Erythroblast (primary cell): ENCODE measurements around the gene DNAJC1.

Source experiments
- DNase-seq, 2 experiments: peaks; one replicate each; lab custom pipeline; 2025; lab: John Stamatoyannopoulos, UW
- GATA1 ChIP-seq: IDR thresholded peaks from 2 replicates; pipeline ENCODE4 v1.6.1; 2011; ENCODE audit warnings: low read depth, mild to moderate bottlenecking, control low read depth, low read length, moderate library complexity
- POLR2A ChIP-seq: IDR thresholded peaks from 2 replicates; pipeline ENCODE4 v1.6.1; 2011; ENCODE audit warnings: mild to moderate bottlenecking, low read length

Gene DNAJC1

DNA sequence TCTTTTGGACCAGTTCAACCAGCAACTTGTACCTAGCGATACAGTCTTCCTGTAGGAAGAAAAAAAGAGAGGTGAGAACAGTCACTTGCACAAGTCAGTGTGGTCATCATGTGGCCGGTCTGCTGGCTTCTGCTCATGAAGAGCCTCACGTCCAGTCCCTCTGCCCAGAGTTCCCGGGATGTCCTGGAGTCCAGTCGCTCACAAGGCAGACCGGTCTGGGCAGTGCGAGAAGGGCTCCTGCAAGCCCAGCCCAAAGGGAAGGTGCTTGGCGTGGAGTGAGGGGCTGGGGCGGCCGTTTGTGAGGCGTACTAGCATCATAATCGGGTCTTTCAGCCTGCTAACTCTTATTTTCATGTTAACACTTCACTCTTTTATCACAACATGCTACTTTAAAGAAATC is 246.8 kb downstream of the DNAJC1 start:
- no peak for DNase-seq
- TF ChIP-seq POLR2A: no peak
- no peak for TF ChIP-seq GATA1

DNA sequence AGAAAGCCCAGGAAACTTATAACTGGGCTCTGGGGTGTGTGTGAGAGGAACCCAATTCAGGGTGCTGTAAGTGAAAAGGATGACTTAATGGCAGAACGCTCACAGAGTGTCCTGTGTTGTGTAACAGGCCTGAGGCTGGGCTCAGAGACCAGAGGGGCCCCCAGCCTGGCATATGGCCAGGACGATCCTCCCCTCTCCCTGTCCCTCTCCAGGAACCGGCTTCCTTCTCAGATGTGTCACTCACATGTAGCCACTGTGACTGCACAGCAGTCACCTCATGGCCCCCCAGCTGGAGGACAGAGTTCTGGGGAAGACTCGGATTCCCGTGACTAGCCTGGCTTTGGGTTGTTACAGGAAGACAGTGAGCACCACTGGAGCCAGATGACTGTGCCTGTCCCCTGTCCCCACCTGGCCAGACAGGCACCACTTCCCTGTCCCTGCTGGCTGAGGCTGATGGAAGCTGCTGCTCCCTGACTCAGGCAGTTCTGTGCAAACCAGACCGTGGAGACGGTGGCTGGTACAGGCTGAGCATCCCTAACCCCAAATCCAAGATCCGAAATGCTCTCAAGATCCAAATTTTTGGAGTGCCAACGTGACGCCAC is 249.0 kb downstream of the DNAJC1 start:
- TF ChIP-seq GATA1: no peak
- TF ChIP-seq POLR2A: no peak
- no peak for DNase-seq

DNA sequence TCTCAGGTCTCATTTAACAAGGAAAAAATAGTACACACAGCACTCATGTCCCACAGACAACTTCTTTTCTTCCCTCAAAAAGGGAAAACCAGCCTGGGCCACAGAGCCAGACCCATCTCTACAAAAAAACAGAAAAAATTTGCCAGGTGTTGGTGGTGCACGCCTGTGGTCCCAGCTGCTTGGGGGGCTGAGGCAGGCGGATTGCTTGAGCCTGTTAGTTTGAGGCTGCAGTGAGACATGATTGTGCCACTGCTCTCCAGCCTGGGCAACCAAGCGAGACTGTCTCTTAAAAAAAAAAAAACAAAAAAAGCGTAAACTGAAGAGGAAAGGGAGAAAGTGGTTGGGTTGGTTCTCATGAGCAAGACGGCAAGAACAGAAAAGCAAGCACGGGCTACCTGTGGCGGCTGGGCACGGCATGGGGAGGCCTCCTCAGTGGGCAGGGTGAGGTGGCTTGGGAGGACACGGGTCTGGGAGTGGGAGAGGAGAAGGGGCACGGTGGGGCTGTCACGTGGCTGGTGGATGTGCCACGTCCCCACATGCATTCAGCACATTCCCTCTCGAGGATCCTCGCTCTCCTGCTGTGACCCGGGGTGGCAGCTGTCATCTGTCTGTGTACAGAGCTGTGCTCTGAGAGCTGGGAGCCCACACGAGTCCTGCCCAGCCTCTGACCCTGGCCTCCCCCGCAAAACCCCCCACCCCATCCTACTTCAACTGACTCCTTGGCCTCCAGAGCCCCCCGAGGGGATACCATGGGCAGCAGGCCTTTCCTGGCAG is 249.8 kb downstream of the DNAJC1 start:
- DNase-seq: no peak
- TF ChIP-seq POLR2A: no peak
- no peak for TF ChIP-seq GATA1

DNA sequence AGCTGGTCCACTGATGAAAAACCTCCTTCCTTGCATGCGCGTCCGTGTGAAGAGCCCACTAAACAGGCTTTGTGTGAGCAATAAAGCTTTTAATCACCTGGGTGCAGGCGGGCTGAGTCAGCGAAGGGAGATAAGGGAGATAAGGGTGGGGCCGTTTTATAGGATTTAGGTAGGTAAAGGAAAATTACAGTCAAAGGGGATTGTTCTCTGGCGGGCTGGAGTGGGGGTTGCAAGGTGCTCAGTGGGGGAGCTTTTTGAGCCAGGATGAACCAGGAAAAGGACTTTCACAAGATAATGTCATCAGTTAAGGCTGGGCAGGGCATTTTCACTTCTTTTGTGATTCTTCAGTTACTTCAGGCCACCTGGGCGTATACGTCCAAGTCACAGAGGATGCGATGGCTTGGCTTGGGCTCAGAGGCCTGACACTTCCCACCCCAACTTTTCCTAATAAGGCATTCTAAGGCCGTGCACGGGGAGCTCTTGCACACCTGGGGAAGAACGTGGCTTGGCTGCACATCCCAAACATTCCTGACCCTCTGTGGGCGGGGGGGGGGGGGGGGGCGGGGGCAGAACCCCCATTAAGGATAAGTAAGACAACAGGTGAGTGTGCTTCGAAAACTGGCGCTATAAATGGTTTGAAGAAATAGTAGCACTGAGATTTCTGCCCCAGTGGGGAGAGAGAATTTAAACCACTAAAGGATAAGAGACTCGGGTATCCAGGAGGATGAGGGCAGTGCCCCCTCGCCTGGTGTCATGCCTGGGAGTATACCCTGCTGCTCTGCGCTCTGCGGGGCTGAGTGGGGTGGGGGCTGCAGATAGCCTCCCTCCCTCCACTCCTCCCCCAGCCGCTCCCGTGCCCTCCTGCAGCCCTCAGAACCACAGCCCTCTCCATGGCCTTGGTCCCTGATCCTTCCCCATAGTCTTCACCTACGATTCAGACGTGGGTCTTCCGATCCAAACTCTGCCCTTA is 251.9 kb downstream of the DNAJC1 start:
- DNase-seq: peak; percentile 13 to 38
- no peak for TF ChIP-seq POLR2A
- no peak for TF ChIP-seq GATA1

DNA sequence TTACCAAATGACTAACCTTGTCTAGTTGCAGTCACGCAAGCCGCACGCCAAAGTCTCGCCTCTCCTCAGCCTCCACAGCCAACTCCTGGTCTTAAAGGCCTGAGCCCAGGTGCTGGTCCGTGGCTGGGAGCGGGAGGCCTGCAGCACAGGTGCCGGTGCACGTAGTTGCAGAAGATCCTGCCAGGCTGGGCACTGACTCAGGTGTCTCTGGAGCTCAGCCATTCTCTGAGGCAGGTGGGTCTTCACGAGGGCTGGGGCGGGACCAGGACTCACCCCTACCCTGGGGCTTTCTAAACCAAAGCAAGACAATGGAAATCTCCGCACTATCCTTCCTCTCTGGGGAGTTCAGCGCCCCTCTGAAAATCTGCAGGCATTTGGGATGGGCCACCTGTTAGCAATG is 253.1 kb downstream of the DNAJC1 start:
- no peak for DNase-seq
- no peak for TF ChIP-seq POLR2A
- TF ChIP-seq GATA1: no peak

DNA sequence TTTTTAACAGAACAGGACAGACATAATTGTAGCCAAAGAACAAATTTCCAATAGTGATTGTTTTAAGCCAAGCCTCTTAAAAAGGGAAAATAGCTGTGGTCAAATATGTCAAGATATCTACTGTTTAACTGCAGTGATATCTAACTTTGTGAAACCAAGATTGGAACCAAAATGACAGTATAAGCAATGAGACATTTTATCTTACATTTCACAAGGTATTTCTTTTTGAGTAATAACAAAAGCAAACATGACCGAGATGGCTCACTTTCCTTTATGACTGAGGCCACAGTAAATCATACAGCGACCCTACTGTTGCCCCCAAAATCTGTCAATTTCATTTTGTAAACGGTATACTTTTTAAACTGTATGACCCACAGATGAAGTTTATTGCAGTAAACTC is 253.7 kb downstream of the DNAJC1 start:
- TF ChIP-seq POLR2A (no peak), GATA1 (no peak)

DNA sequence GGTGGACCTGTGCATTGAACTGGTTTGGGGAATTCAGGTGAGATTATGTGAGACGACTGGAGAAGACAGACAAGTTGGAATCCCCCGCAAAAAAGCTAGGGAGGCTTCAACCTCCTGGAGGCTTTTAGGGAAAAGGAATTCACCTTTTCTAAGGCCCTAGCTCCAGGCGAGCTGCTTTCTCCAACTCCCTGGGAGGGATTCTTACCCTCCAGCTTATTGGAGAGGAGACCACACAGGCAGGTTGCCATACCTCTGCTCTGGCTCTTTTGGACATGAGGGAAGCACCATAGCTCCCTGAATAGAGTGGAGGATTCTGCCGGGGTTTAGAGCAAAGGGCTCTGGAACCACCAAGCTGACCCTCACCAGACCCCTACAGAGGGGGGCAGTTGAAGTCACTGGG is 255.7 kb downstream of the DNAJC1 start:
- TF ChIP-seq POLR2A (no peak), GATA1 (no peak)

More for the DNA sequence above, 253.7 kb downstream of the DNAJC1 start:
- no peak for DNase-seq

DNA sequence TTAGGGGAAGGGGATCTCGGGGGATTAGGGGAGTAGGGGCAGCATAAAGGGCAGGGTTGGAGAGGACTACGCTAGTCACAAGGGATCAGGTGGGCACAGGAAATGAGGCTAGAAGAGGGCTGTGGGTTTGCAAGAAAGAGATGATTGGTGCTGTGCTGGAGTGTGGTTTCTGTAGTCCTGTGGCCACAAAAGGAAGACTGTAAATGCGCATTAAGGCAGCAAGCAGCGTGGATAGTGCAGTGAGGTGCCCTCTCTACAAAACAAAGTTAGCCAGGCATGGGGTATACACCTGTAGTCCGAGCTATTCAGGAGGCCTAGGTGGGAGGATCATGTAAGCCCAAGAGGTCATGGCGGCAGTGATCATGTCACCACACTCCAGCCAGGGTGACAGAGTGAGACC is 257.4 kb downstream of the DNAJC1 start:
- DNase-seq: no peak
- TF ChIP-seq POLR2A: no peak

More for the DNA sequence above, 255.7 kb downstream of the DNAJC1 start:
- DNase-seq: no peak

DNA sequence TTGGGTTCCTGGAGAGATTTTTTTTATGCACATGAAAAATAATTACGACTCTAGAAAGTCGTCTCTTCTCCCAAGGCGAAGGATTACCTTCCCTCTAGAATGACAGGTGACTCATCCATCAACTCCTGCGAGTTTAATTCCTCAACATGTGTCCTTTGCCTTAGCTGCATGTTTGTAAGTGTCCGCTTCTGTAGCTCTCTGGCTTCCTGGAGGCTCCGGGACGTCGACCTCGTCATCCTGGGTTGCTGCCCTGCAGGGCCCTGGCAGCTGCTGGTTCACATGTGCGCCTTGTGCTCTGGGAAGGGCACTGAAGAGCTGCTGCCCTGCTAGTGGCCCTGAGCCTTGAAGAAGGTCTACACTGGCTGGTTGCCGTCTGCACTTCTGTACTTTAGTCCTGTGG is 259.3 kb downstream of the DNAJC1 start:
- TF ChIP-seq POLR2A: no peak
- TF ChIP-seq GATA1: no peak
- no peak for DNase-seq

DNA sequence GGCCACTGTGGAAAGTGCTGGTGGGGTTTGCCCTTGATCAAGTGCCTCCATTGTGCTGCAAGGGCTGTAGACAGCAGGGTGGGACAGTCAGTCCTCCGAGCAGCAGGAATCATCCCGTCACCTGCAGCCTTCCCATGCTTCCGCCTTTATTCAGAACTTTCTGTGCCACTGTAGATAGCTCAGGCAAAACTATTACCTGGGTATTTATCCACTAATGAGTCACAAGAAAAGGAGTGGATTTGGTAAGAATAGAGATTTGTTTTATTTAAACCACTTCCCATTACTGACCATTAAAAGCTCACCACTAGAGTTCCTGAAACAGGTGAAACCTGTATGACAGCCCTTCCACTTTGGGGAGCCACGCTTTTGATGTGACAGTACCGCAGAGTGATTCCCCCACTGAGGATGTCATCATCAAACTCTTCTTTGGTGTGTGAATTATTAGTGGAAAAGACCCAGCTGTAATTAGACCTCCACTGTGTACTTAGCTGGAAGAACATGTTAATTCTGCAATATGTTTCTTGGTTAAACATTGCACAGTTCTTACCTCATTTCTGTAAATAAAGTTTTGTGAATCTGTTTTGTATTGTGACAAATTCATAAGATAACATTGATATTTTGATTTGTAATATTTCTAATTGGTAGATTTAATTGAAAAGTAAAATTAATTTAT is 260.7 kb downstream of the DNAJC1 start:
- no peak for TF ChIP-seq GATA1
- no peak for TF ChIP-seq POLR2A
- no peak for DNase-seq

DNA sequence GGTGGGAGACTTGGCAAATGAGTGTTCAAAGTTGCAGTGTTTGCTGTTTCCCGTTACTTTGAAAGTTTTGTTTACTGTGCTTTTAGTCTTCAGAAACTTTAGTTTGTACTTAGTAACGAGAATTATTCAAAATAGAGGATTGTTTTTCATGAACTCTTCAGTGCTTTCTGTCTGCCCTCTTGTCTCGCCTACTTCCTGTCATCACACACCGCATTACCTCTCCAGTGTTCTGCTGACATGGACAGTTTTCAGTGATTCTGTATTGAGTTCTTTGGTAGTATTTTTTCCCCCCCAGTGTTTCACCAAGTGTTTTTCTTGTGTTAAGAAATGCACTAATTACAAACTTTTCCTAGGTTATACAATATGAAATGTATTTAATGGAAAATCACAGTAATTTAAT is 262.5 kb downstream of the DNAJC1 start:
- TF ChIP-seq POLR2A (no peak), GATA1 (no peak)
- no peak for DNase-seq

DNA sequence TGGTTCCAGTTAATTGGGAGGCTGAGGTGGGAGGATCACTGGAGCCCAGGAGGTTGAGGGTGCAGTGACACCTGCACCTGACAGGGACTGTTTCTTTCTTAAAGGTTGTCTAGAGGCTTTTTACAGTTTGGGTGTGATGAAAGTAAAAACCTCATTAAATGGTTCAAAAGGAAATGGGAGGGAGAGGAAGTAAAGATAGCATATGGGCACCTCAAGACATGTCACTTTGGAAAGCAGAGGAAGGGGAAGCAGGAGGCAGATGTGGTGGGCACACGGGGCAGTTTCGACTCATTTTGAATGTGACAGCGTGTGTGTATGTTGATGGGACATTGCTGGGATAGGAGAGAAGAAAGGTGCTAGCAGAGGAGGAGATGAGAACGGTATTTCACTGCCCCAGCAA is 266.4 kb downstream of the DNAJC1 start:
- DNase-seq: no peak
- TF ChIP-seq POLR2A (no peak), GATA1 (no peak)

DNA sequence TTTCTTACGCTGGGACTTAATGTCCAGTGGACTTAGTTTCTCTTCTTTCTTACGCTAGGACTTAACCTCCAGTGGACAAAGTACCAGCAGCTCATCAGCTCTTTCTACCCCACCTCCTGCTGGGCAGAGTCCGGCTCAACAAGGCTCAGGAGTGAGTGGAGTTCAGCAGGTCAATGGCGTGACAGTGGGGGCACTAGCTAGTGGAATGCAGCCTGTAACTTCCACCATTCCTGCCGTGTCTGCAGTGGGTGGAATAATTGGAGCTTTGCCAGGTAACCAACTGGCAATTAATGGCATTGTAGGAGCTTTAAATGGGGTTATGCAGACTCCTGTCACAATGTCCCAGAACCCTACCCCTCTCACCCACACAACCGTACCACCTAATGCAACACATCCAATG is 269.8 kb downstream of the DNAJC1 start:
- no peak for TF ChIP-seq POLR2A
- no peak for TF ChIP-seq GATA1
- DNase-seq: no peak
